HL-60 (cell line): Measurements from ENCODE around the gene AK5.

Source experiments
- GABPA ChIP-seq: IDR thresholded peaks from 2 replicates; pipeline ENCODE4 v1.6.1; 2012; ENCODE audit warnings: low read depth
- POLR2AphosphoS5 ChIP-seq: IDR thresholded peaks from 2 replicates; pipeline ENCODE4 v1.6.1; 2012; ENCODE audit warnings: low read depth
- TF ChIP-seq, protein P1 (sequence below): IDR thresholded peaks from one replicate; pipeline ENCODE4 v1.5.1; 2011; ENCODE audit warnings: low read length, control low read depth, inconsistent platforms; ENCODE audit not compliant: insufficient read depth
- TF ChIP-seq, protein P2 (sequence below): IDR thresholded peaks from 2 replicates; pipeline ENCODE4 v1.6.1; 2012; ENCODE audit warnings: low read depth; ENCODE audit not compliant: insufficient replicate concordance

DNA sequence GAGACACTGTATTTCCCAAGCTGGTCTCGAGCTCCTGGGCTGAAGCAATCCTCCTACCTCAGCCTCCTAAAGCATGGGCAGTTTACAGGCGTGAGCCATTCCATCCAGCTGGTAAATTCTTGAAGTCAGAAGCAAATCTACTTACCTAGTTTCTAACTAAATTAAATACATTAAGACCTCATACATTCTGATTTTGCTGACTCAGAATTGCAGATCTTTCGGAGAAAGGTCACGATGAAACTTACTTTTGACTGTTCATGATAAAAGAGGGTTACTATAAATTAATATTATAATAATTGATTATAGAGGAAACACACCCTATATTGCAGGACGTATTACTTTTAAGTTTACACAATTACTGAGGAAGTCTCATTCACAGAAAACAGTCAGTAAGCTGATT, 268.3 kb downstream of the AK5 start:
- TF ChIP-seq, protein P1, sequence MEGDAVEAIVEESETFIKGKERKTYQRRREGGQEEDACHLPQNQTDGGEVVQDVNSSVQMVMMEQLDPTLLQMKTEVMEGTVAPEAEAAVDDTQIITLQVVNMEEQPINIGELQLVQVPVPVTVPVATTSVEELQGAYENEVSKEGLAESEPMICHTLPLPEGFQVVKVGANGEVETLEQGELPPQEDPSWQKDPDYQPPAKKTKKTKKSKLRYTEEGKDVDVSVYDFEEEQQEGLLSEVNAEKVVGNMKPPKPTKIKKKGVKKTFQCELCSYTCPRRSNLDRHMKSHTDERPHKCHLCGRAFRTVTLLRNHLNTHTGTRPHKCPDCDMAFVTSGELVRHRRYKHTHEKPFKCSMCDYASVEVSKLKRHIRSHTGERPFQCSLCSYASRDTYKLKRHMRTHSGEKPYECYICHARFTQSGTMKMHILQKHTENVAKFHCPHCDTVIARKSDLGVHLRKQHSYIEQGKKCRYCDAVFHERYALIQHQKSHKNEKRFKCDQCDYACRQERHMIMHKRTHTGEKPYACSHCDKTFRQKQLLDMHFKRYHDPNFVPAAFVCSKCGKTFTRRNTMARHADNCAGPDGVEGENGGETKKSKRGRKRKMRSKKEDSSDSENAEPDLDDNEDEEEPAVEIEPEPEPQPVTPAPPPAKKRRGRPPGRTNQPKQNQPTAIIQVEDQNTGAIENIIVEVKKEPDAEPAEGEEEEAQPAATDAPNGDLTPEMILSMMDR: no peak
- TF ChIP-seq POLR2AphosphoS5: no peak
- no peak for TF ChIP-seq GABPA
- TF ChIP-seq, protein P2, sequence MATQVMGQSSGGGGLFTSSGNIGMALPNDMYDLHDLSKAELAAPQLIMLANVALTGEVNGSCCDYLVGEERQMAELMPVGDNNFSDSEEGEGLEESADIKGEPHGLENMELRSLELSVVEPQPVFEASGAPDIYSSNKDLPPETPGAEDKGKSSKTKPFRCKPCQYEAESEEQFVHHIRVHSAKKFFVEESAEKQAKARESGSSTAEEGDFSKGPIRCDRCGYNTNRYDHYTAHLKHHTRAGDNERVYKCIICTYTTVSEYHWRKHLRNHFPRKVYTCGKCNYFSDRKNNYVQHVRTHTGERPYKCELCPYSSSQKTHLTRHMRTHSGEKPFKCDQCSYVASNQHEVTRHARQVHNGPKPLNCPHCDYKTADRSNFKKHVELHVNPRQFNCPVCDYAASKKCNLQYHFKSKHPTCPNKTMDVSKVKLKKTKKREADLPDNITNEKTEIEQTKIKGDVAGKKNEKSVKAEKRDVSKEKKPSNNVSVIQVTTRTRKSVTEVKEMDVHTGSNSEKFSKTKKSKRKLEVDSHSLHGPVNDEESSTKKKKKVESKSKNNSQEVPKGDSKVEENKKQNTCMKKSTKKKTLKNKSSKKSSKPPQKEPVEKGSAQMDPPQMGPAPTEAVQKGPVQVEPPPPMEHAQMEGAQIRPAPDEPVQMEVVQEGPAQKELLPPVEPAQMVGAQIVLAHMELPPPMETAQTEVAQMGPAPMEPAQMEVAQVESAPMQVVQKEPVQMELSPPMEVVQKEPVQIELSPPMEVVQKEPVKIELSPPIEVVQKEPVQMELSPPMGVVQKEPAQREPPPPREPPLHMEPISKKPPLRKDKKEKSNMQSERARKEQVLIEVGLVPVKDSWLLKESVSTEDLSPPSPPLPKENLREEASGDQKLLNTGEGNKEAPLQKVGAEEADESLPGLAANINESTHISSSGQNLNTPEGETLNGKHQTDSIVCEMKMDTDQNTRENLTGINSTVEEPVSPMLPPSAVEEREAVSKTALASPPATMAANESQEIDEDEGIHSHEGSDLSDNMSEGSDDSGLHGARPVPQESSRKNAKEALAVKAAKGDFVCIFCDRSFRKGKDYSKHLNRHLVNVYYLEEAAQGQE: no peak
